Measurements from ENCODE around the gene CFTR. TPM values are rescaled to one million over a fixed set of nuclear protein-coding genes. Genes with fewer than 3 reads are reported as not detected.

Gene CFTR
- total and polyA plus RNA-seq, 9 of the 15 experiments (the other 6 are each of a cell fraction or from before 2014, with no cell fraction given), result 0.20 TPM; not detected in 8

- no peak overlapping the region for H3K4me3 ChIP-seq
- H2AFZ ChIP-seq (ENCODE audit: low read depth, low read length), result no peak overlapping the region
- H3K36me3 ChIP-seq (ENCODE audit: control insufficient read depth, insufficient read depth, low read length), result no peaks in the 10 kb centered on the region
- no peak overlapping the region for H3K9ac ChIP-seq (ENCODE audit: insufficient read depth in 1 of 2, low read depth in 2 of 2, low read length in 2 of 2)
- H3K4me2 ChIP-seq (ENCODE audit: insufficient read depth, low read length), result no peak overlapping the region
- intact Hi-C loops (cut with micrococcal nuclease), result no loop called here
- no peak for ATAC-seq
- DNase-seq (ENCODE audit: extremely low read depth in 1 of 4, low spot score in 3 of 4), result no peak
- no peaks in the 10 kb centered on the region for H3K9me3 ChIP-seq (replicated peaks; ENCODE audit: control insufficient read depth, insufficient read depth, low read depth, low read length)
- H3K27me3 ChIP-seq (ENCODE audit: control insufficient read depth in 2 of 2, insufficient read depth in 2 of 2, low read length in 2 of 2), result no peaks in the 10 kb centered on the region
- 0% methylated on average over 1 of the region's 1 CpG for WGBS (ENCODE audit: insufficient coverage, low coverage, missing lambda C conversion rate)
- no peak for FAIRE-seq
- ChIA-PET CTCF (ENCODE audit: low intra/inter-chr PET ratio) (no interaction called here), POLR2A (no interaction called here)
- H3K27ac ChIP-seq (ENCODE audit: extremely low read depth, low read depth, low read length), result no peak overlapping the region
- no peaks in the 10 kb centered on the region for H3K79me2 ChIP-seq (ENCODE audit: control insufficient read depth, insufficient read depth, low read length)
- TF ChIP-seq NFE2 (IDR thresholded peaks at IDR 0.05; ENCODE audit: low read depth) (no peak), ZBTB26 (CRISPR knock-in tag; IDR thresholded peaks at IDR 0.05) (no peak), SPI1 (IDR thresholded peaks at IDR 0.05; ENCODE audit: borderline replicate concordance, low read depth, low read length) (no peak), FOXA3 (CRISPR knock-in tag; conservative IDR thresholded peaks at IDR 0.05 in 1 of 2, IDR thresholded peaks at IDR 0.05 in 1 of 2) (no peak), TSHZ1 (CRISPR knock-in tag; IDR thresholded peaks at IDR 0.05) (no peak), USF2 (CRISPR knock-in tag; IDR thresholded peaks at IDR 0.05) (no peak), GABPB2 (CRISPR knock-in tag; conservative IDR thresholded peaks at IDR 0.05) (no peak), ZC3H8 (IDR thresholded peaks at IDR 0.05) (no peak), PATZ1 (CRISPR knock-in tag; IDR thresholded peaks at IDR 0.05; ENCODE audit: borderline replicate concordance) (no peak)
- no peaks in the 10 kb centered on the region for H3K4me1 ChIP-seq (replicated peaks in 1 of 2; ENCODE audit: control insufficient read depth in 2 of 2, insufficient read depth in 2 of 2, low read length in 2 of 2)
- H3K9me1 ChIP-seq (ENCODE audit: control insufficient read depth, insufficient read depth, low read length), result no peaks in the 10 kb centered on the region
- no TSS peak for BruUV-seq (replicated peaks)
- in situ Hi-C loops (cut with MboI), result no loop called here
- no peaks in the 10 kb centered on the region for H4K20me1 ChIP-seq (replicated peaks; ENCODE audit: control insufficient read depth, insufficient read depth, low read length)
Measured at GRCh38 chr7:117567781-117568180, 88.0 kb downstream of the CFTR start.
